GM18858 (cell line): ENCODE data around the gene LGSN.
"Not testable (repeated sequence)": the region's sequence is repeated elsewhere in the genome, so short reads cannot be mapped to it uniquely, and the experiment has no call there.

Experiments
- ATAC-seq: cut with Tn5 transposase; IDR thresholded peaks from one replicate; pipeline ENCODE4 v1.9.1; 2021; ENCODE audit not compliant: unreplicated experiment

Gene LGSN

DNA sequence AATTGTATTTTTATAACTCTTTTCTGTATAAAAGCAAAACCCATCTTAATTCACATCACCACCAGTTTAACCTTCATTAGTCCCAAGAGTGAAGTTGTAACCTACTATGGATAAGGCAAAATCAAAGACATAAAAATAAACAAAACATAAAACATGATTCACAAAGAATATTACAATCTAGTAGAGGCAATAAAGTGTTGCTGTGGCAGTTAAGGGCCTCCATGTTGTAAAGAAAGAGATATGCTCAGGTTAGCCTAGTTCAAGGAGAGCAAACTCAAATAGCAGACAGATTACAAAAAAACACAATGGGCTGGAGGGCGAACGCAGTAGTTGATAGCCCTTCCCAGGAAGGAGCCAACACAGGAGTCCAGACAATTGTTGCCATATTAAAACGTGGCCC is 13.4 kb downstream of the LGSN start:
- ATAC-seq: no peak

DNA sequence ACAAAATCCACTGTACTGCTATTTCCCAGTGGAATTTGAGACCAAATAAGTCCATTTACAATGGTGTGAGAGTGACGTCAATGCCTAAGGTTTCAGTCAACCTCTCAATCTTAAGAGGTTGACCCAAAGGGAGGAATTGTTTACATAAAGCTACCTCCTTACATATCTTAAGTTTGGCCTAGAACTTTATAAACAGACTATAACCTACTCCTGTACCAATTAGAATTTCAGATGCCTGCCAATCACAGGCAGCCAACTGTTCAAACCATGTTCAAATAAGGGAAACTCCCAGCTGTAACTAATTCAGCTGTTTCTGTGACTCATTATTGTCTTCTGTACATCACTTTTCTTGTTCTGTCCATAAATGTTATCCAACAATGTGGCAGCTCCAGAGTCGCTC is 14.5 kb downstream of the LGSN start:
- ATAC-seq: no peak

DNA sequence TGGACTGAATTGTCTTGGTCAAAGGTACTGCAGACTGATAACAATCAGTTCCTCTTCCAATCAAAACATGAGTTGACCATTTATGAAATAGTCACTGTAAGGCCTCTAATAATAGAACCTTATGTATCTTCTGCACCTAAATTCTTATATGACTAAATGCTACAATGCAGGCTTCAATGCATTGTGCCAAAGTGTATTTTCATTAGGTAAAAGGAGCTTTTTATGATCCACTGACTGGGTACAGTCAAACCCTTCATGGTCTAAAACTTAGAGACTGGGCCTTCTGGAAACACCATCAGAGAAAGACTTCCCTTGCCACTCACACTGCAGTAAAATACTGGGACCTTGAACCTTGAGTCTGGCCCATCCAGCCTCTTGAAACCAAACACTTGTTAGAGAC is 16.3 kb downstream of the LGSN start:
- ATAC-seq: no peak

DNA sequence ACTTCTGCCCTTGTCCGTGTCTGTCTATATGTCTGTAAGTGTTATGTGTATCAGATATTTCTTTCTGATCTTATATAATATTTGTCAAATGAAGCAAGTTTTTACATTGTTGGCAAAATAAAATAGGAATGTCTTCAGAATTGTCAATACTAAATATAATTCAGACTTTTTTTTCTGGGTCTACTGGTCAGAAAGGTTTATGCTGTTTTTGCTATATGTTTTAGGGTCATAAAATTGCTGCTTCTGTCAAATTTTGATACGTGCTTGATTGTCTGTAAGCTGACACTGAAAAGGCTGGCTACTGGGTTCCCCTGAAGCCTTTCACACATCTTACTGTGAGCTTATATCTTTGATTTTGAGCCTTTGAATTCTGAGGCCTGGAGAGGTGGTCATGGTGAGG is 20.1 kb downstream of the LGSN start:
- ATAC-seq: no peak

DNA sequence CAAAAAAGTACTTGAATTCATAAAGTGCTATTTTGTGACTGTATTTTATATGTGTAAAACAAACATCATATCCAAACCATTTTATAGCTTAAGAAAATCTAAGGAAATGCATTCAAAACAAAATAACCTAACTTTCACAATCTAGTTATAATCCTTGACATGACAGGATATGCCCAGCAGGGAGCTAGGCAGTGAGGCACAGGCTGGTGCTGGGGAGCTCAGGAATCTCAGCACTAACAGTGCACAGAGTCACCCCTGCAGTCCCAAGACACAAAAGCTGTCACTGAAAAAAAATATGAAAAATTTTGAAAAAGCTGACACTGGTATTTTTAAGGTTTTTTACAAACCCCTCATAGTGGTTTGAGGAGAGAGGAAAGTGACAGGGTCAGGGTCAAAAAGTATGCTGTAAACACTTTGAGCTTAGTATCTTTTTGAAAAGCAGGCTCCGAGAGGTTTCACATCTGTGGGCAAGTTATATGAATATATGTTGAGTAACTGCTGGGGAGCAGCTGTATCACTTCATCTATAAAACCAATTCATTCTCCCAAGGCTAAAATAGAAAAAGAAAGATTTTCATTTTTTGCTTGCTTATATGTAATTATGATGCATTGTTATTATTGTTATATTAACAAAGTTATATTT is 24.1 kb downstream of the LGSN start:
- ATAC-seq: no peak

DNA sequence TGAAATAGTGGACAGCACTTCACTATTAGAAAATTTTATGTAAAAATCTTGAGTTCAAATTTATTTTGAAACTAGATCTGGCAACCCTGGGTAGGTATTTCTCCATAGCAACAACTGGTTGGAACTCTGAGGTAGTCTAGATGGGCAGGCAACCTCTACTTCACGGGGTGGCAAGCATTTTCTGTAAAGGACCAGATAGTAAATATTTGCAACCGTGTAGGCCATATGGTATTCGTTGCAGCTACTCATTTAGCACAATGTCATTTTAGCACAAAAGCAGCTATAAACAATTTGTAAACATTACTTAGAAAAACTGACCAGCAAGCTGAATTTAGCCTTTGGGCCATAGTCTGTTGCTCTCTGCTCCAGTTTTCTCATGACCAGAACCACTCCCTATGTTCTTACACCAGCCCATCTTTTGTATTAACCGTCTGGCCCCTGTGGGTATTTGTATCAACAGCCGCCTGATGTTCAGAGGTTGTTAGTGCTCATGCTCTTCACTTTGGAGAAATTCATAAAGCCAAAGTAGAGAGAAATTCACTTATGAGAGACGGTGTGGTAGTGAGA is 29.2 kb downstream of the LGSN start:
- ATAC-seq: no peak

DNA sequence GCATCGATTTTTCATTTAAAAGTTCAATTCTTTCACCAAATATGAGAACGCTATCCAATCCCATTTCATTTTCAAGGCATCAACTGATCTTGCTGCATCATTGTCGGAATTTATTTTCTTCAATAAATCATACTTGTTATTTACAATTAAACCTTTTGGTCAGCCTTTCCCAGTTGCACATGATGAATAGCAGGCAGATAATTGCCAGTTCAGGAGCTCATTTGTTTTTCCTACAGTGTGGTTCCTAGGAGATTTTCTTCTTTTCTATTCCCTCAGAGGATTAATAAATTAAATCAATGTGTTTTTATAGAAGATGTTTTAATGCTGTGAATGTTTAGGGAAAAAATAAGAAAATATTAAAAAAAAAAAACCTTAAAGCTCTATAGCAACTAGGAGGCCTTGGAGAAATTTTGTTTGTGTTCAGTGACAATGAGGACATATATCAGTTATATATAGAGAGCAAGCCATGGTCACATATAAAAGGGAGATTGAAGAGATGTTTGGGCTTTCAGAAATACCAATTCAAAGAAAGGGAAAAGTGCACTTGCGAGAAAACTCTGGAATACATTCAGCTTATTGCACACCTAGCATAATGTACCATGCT is 30.4 kb downstream of the LGSN start:
- no peak for ATAC-seq

DNA sequence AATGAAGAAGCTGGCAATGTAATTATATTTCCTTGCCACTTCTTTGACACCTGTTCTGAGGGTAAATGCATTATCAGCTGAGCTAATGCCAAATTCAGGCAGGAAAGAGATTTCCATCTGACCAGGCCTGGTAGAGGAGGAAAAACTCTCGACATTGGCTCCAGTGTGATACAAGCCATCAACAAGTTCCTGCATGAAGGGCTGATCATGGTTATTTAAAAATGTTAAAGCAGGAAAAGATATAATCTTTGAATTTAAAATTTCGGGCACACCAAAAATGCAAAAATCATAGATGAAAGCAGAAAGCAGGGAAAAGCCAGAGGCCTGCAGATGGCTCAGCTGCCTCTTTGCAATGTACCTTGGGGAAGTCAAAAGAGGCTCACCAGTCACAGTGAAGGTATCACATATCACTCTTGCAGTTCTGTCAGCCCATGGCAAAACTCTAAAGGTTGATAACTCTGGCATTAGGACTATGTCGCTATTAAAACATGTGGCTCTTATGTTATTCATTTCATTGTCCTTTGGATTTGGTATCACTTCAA is 39.1 kb downstream of the LGSN start:
- ATAC-seq: no peak

DNA sequence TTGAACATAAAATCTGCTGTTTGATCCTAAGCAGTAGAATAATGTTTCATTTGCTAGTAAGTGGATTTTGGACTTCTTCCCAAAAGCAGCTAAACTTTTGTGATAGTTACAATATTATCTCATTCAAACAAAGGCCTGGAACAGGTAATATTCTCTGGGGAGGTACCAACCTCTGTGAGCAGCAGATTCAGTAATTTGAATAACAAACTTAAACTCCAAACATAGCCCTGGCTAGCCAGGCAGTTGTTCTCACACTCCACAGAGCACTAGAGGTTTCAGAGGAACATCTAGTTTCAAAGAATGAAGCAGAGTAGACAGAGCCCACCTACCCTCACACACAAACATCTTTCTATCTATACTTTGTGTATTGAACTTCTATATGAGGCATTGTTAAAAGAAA is 40.9 kb downstream of the LGSN start:
- ATAC-seq: no peak

DNA sequence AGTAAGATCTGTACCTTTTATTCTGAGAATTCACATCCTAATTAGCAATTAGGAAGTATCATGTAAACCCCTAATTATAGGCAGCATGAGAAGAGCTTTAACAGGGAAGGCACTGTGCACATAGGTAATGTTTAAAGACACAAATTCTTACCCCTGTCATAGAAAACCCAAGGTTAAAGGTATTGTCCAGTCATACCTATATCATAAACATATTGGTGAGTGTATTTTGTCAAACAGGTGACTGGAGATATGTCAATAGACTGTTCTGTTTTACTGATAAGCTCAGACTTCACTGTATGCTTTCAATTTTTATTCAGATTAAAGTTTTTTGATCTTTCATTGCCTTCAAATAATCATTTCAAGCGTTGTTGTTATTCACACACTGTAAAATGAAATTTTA is 43.8 kb downstream of the LGSN start:
- ATAC-seq: no peak

DNA sequence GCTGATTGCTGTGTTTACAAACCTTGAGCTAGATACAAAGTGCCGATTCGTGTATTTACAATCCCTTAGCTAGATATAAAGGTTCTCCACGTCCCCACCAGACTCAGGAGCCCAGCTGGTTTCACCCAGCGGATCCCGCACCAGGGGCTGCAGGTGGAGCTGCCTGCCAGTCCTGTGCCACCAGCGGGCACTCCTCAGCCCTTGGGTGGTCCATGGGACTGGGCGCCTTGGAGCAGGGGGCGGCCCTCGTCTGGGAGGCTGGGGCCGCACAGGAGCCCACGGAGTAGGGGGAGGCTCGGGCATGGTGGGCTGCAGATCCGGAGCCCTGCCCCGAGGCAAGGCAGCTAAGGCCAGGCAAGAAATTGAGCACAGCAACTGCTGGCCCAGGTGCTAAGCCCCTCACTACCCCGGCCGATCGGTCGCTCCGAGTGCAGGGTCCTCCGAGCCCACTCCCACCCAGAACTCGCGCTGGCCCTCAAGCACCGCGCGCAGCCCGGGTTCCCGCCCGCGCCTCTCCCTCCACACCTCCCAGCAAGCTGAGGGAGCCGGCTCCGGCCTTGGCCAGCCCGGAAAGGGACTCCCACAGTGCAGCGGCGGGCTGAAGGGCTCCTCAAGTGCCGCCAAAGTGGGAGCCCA is 44.9 kb downstream of the LGSN start:
- not testable (repeated sequence) for ATAC-seq

DNA sequence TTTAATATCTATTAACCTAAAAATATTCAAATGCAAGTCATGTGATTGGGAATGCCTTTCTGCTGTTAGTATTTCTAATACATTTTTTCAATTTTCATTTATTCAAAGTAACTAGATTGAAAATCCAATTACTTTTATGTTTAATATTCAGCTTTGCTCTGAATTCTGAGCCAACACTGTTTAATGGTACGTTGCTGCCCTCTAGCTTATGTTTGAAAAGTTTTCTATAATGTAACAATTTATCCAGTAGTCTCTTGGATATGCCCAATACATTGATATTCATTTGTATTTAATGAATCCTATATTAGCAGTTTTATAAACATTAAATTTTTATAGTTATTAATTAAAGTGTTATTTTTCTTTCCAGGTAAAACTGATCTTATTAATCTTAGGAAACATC is 47.4 kb downstream of the LGSN start:
- no peak for ATAC-seq

DNA sequence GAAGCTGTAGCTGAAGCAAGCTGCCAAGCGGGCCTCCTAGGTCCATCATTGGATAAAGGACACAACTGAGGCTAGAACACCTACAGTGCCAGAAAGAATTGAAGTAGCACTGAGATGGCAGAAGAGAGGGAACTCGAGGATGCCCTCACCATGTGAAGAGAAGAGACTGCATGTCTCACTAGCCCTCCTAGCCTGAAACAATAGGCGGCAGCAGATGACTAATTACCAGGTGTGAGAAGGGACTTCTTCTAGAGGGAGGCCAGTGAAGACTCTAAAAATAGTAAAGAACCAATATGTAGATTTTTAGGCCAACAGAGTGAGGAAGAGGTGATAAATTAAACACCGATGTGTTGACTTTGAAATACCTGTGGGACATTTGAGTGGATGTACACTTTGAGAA is 50.3 kb downstream of the LGSN start:
- ATAC-seq: peak; percentile 41

DNA sequence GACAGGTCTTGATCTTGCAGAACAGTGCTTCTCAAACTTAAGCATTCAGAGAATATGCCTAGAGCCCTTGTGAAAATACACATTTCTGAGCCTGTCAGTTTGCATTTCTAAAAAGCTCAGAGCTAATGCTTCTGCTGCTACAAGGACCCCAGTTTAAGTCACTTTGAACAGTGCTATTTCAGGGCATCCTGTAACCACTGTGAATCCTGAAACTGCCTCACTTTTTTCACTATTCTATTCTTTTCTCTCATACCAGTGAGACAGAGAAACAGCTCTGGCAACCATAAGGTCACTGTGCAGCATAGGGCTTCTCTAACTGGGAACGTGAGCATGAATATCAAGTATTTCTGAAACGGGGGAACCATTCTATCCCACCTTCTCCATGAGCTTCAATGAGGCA is 51.2 kb downstream of the LGSN start:
- ATAC-seq: peak; percentile 78

DNA sequence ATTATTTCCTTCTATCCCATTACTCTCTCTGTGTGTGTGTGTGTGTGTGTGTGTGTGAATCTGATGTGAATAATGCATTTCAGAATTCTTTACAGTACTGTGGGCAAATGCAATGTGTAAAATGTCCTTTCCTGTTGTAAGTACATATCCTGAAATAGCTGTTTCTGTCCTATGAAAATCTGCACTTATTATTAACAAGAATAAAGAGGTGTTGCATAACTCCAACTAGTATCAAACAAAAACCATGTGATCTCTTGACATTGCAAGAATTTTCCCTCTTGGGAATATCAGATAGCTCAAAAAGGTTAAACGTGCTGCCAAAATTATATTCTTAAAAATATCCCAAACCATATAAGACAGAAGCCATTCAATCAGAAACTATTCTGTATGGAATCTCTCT is 52.0 kb downstream of the LGSN start:
- no peak for ATAC-seq

DNA sequence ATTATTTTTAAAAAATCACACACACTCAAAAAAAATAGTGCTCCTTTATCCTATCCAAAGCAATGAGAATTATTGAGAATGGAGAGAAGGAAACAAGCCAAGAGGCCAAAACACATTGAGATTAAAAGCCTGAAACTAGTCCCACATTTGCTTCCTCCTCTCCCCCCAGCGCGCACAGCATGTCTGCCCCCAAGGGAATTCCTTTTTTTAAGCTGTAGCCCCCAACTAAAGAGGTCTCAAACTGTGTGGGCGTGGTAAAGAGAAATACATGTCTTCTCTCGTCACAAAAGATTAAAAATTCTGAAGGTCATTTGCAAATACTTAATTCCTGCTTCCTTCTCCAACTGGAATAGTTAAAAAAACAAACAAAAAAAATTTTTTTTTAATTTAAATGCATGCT is 52.7 kb downstream of the LGSN start:
- no peak for ATAC-seq

DNA sequence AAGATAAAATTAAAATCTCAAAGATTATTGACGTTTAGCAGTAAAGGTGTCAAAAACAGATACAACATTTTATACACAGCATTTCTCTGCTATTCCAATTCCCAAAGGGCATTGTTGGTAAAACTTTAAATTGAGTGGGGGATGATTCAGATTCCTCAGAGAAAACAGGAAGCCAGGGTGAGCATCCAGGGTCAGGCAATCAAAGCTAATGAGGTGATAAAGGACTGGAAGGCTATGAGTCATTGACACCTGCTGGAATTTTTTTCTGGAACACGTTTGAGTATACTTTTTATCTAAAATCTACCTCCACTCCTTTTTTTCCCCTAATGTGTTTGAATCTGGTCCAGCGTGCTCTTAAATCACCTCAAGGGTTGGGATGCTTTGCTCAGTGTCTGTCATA is 56.3 kb downstream of the LGSN start:
- ATAC-seq: no peak

DNA sequence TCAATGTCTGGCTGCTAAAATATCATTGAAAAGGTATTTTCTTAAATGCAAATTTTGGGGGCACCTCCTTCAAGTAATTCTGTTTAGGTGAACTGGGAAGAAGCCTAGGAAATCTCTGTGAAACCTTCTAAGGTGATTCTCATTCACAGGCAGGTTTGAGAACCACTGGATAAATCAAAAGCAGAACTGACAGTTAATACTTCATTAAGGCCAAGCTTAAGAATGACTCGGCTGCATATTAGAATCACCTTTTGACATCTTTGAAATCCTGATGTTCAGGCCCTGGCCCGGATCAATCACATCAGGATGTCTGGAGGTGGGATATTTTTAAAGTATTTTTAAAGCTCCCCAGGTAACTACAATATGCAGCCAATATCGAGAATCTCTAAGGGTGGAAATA is 58.0 kb downstream of the LGSN start:
- ATAC-seq: no peak

DNA sequence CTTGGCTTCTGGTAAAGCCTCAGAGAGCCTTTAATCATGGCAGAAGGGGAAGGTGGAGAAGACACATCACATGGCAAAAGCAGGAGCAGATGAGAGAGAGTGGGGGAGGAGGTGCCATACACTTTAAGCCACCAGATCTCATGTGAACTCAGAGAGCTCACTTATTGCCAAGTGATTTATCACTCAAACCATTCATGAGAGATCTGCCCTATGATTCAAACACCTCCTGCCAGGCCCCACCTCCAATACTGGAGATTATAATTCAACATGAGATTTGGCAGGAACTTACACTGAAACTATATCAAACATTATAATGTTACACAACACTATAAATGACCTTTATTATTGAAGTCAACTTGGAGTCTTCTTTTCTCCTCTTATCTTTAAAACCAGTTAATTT is 60.6 kb downstream of the LGSN start:
- ATAC-seq: no peak

DNA sequence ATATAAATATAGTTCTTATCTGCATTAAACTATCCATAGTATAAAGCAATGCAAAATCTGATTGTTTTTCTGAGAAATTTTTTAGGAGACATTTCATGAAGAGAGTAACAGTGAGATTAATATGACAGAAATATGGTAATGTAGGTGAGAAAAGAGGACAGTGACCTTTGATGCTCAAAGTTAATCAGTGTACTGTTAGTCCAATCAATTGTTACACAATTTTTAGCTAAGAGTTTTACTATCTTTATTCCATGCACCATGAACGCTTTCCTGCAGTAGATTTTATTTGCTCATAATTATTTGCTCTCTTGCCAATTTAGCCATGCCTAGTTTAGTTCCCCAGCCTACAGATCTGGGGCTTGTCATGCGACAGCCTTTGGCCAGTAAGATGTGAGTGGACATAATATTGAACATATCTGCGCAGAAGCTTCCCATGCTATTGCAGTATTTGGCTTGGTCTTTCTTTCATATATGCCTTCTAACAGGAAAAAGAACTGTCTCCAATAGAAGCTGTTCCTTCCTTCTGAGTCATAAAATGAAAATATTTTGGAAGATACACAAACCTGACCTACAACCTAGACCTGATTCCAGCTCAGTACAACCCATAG is 69.8 kb downstream of the LGSN start:
- ATAC-seq: no peak

DNA sequence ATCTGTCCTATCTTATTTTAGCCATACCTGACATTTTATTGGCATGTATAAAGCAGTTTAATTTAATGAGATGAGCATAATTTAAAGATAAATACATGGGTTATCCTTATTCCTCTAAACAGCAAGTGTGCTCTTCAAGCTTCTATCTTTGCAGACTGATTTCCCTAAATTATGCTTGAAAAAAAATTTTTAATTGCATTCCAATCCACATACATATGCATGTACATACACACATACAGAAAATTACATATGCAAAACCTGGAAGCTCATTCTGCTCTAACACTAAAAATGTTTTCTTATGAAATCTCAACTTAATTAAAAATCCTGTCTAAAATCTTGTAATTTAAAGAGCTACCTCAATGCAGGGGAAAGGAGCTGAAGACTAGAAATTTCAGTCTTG is 73.2 kb downstream of the LGSN start:
- no peak for ATAC-seq

DNA sequence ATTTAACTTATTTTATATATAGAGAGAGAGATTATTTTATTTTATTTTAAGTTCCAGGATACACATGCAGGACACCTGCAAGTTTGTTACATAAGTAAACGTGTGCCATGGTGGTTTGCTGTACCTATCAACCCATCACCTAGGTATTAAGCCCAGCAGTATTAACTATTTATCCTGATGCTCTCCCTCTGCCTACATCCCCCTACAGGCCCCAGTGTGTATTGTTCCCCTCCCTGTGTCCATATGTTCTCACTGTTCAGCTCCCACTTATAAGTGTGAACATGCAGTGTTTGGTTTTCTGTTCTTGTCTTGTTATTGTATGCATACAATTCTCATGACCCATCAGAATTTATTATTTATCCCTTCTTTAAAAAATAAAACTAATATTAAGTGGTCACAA is 73.9 kb downstream of the LGSN start:
- no peak for ATAC-seq
